GM12801 (cell line): ENCODE measurements around the gene C14orf180.

Source experiments
- CTCF ChIP-seq: IDR thresholded peaks from one replicate; pipeline ENCODE4 v1.5.1; 2011; ENCODE audit warnings: control low read depth; ENCODE audit not compliant: insufficient read length; ENCODE audit errors: extremely low read depth

The C14orf180 gene

GRCh38 chr14:104598910-104599273 lies 19.3 kb downstream of the C14orf180 start:
- no peak for TF ChIP-seq CTCF

DNA sequence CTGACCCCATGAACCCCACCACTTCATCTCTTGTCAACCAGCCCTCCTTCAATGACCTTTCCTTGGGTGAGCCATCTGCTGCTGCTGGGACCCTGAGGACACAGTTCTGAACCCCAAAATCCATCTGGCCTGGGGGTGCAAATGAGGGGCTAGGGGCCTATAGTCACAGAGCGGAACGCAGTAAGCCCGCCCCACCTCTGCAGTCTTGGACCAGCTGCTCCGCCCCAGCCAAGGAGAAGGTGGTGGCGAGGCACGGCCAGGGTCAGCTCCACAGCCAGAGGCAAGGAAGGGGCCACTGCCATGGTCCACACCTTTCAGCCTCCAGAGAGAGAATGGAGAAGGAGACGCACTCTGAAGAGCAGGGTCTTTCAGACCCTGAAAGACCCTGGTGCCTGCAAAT lies 19.9 kb downstream of the C14orf180 start:
- TF ChIP-seq CTCF: no peak

GRCh38 chr14:104600141-104600643 lies 20.6 kb downstream of the C14orf180 start:
- TF ChIP-seq CTCF: no peak

DNA sequence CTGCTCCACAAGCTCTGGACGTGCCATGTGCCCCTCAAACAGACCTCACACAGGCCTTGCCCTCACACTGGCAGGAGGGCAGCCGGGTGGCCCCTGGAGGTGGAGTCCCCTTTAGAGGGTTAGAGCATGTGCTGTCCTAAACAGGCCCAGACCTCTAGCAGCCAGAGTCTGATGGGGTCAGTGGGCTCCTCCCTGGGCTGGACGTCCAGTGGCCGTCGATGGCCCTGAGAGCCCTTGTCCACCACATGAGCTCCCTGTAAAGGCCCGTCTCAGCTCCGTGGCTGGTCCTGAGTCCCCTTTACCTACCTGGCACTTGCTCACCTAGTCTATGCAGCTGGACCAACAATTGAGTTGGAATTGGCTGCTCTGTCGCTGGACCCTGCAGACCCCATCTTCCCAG lies 21.2 kb downstream of the C14orf180 start:
- TF ChIP-seq CTCF: no peak

GRCh38 chr14:104601786-104602185 lies 22.2 kb downstream of the C14orf180 start:
- TF ChIP-seq CTCF: no peak

DNA sequence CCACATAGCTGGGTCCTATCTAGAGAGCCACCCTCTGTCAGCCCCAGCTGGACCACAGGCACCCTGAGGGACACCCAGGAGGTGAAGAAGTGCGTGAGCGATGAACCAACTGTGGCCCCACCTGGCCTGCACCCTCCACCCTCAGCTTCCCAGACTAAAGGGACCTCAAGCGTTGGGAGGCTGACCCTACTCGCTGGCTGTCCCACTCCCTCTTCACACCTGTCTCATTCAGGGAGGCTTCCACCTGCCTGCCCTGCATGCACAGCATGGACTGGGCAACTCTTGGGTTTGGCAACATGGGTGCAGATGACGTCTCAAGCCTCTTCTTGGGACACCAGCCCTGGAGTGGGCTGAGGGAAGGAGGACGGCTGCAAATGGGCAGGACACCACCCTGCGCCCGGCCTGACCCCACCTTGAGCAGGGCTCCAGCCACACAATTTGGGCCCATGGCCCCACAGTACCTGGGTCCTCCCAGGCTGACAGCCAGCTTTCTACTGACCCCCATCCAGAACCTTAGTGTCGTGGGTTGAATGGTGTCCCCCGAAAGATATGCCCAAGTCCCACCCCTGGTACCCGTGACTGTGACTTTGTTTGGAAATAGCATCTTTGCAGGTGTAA lies 22.9 kb downstream of the C14orf180 start:
- no peak for TF ChIP-seq CTCF

GRCh38 chr14:104602933-104603325 lies 23.4 kb downstream of the C14orf180 start:
- TF ChIP-seq CTCF: no peak
